Thyroid gland (tissue), 4 donors: ENCODE data around the gene KCNIP1.

Experiments
- CTCF ChIP-seq, 6 experiments: fragments of 200-600 bp in 3 of 6; fragments of 450-650 bp in 3 of 6; sonication (generic) in 3 of 6; IDR thresholded peaks; one replicate each; pipeline ENCODE4 v1.5.1; 2016 to 2019; ENCODE audit warnings: antibody characterized with exemption in 6 of 6, mild to moderate bottlenecking in 2 of 6, inconsistent platforms in 1 of 6, moderate library complexity in 1 of 6
- POLR2A ChIP-seq, 2 donors: fragments of 450-650 bp; IDR thresholded peaks; one replicate each; pipeline ENCODE4 v1.6.1; 2017; ENCODE audit warnings: antibody characterized with exemption in 2 of 2, mild to moderate bottlenecking in 2 of 2, moderate library complexity in 1 of 2

DNA sequence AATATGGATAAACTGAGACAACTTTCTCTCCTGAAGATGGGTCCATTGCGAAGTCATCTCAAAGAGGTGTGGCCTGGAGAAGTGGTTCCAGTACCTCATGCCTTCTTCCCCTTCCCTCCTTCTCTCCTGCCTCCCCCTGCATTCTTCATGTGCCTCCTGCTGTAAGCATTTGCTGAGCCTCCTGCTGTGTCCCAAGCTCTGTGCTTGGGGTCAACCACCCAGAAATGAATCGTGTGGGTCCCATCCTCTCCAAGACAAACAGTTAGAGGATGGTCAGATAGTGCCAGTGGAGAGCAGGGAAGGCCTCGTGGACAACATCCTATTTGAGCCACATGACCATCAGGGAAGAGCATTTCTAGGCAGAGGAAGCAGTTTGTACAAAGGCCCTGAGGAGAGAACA, 53.5 kb downstream of the KCNIP1 start:
- TF ChIP-seq CTCF (IDR thresholded peaks at IDR 0.05) (no peak), POLR2A (IDR thresholded peaks at IDR 0.05) (no peak)
